Gastrocnemius medialis (tissue), 4 donors: Measurements from ENCODE around the gene NAA40.

Experiments
- POLR2A ChIP-seq, 2 donors: fragments of 450-650 bp; IDR thresholded peaks; one replicate each; pipeline ENCODE4 v1.6.1; 2017; ENCODE audit warnings: antibody characterized with exemption in 2 of 2, mild to moderate bottlenecking in 2 of 2, moderate library complexity in 2 of 2
- TF ChIP-seq, protein P1 (sequence below), 5 experiments: fragments of 450-650 bp in 3 of 5; fragments of 200-600 bp in 2 of 5; sonication (generic) in 2 of 5; IDR thresholded peaks in 4 of 5; conservative IDR thresholded peaks in 1 of 5; 1 replicate in 4 of 5; 2 replicates in 1 of 5; pipeline ENCODE4 v1.5.1; 2016 to 2019; ENCODE audit warnings: antibody characterized with exemption in 5 of 5, mild to moderate bottlenecking in 3 of 5, moderate library complexity in 3 of 5

DNA sequence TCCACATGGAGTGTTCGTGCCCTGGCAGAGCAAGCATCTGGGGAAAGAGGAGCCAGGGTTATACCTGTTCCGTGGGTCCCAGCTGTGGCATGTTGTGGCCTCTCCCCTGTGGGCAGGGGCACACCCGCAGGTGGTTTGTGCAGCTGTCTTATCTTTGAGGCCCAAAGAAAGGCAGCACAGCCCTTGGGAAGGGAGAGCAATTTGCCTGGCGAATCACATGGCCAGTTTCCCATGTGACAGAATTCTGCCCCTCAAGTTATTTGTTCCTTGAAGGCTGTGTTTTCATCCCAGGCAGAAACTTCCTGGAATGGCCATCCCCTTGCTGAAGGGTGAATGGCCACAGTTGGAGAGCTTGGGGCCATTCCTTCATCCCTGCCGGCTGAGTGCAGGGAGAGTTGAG is 19.2 kb downstream of the NAA40 start:
- TF ChIP-seq, protein P1, sequence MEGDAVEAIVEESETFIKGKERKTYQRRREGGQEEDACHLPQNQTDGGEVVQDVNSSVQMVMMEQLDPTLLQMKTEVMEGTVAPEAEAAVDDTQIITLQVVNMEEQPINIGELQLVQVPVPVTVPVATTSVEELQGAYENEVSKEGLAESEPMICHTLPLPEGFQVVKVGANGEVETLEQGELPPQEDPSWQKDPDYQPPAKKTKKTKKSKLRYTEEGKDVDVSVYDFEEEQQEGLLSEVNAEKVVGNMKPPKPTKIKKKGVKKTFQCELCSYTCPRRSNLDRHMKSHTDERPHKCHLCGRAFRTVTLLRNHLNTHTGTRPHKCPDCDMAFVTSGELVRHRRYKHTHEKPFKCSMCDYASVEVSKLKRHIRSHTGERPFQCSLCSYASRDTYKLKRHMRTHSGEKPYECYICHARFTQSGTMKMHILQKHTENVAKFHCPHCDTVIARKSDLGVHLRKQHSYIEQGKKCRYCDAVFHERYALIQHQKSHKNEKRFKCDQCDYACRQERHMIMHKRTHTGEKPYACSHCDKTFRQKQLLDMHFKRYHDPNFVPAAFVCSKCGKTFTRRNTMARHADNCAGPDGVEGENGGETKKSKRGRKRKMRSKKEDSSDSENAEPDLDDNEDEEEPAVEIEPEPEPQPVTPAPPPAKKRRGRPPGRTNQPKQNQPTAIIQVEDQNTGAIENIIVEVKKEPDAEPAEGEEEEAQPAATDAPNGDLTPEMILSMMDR (IDR thresholded peaks at IDR 0.05 in 4 of 5, conservative IDR thresholded peaks at IDR 0.05 in 1 of 5) = no peak
- no peak for TF ChIP-seq POLR2A (IDR thresholded peaks at IDR 0.05)
